ENCODE data around the gene SPTSSB.

SPTSSB gene

DNA sequence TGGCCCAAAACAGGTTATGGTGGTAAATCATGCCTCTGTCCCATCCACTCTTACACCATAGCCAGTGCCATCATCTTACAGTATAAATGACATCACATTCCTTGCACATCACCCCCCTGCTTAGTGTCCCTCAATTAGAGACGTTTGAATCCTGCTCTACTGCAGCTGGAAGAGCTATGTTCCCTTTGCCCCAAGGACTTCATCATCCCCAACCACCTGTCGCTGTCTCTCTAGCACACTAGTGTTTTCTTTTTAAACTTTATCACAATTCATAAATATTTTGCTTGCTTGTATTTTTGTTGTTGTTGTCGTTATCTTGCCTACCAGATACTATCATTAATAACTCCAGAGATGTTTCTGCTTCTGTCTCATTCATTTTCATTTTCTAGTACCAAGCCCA lies 28.7 kb downstream of the SPTSSB start:
- TF ChIP-seq, protein P1, sequence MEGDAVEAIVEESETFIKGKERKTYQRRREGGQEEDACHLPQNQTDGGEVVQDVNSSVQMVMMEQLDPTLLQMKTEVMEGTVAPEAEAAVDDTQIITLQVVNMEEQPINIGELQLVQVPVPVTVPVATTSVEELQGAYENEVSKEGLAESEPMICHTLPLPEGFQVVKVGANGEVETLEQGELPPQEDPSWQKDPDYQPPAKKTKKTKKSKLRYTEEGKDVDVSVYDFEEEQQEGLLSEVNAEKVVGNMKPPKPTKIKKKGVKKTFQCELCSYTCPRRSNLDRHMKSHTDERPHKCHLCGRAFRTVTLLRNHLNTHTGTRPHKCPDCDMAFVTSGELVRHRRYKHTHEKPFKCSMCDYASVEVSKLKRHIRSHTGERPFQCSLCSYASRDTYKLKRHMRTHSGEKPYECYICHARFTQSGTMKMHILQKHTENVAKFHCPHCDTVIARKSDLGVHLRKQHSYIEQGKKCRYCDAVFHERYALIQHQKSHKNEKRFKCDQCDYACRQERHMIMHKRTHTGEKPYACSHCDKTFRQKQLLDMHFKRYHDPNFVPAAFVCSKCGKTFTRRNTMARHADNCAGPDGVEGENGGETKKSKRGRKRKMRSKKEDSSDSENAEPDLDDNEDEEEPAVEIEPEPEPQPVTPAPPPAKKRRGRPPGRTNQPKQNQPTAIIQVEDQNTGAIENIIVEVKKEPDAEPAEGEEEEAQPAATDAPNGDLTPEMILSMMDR (IDR thresholded peaks at IDR 0.05; ENCODE audit: low read depth, low read length), result no peak
- no peak overlapping the region for H3K4me3 ChIP-seq (ENCODE audit: low read depth, low read length)

DNA sequence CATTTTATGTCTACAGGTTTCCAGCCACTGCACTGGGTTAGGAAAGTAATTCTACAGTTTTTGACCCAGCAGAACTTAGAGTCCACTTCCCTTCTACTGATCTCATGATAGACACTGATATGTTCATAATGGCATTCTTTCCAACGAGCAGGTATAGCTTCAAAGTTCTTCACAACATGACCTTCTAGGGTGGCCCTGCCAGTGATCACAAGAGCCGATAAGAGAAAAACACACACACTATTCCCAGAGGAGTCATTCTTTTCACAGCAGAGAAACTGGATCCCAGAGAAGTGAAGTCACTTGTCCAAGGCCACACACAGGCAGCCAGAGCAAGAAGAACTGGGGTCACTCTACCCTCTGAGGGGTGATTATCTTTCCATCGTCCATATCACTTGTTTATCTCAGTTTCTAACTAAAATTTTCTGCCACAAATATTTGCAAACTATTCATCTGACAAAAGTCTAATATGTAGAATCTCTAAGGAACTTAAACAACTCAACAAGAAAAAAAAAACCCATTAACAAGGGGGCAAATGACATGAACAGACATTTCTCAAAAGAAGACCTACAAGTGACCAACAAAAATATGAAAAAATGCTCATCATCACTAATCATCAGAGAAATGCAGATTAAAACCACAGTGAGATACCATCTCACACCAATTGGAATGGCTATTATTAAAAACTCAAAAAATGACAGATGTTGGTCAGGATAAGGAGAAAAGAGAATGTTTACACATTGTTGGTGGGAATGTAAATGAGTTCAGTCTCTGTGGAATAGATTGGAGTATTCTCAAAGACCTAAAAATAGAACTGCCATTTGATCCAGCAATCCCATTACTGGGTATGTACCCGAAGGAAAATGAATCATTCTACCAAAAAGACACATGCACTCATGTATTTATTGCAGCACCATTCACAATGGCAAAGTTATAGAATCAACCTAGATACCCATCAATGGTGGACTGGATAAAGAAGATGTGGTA lies 31.5 kb downstream of the SPTSSB start:
- no peak overlapping the region for H3K4me3 ChIP-seq (ENCODE audit: low read depth, low read length)
- TF ChIP-seq, protein P1 (IDR thresholded peaks at IDR 0.05; ENCODE audit: low read depth, low read length), result no peak

DNA sequence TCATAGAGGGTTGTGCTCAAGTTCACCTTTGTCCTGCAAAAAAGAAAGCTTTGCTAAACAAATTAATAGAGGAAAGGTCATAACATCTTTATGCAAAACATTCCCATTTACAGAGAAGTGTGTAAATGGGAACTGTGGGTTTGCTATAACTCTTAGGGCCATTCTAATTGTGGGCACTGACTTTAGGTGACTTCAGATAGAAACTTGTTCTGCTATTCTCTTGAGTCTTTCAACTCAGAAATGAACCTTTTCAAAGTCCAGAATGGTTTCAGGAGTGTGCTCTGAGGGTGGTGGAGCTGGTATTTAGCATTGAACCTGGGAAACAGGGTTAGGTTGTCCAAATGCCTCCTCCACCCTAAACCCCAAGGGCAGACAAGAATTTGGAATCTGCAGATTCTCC lies 34.0 kb downstream of the SPTSSB start:
- no peak overlapping the region for H3K4me3 ChIP-seq (ENCODE audit: low read depth, low read length)
- TF ChIP-seq, protein P1 (IDR thresholded peaks at IDR 0.05; ENCODE audit: low read depth, low read length), result no peak

GRCh38 chr3:161336661-161337060 lies 34.7 kb downstream of the SPTSSB start:
- TF ChIP-seq, protein P1 (IDR thresholded peaks at IDR 0.05; ENCODE audit: low read depth, low read length), result no peak
- no peak overlapping the region for H3K4me3 ChIP-seq (ENCODE audit: low read depth, low read length)

- H3K4me3 ChIP-seq (ENCODE audit: low read depth, low read length), result no peak overlapping the region
- TF ChIP-seq, protein P1 (IDR thresholded peaks at IDR 0.05; ENCODE audit: low read depth, low read length), result no peak
These were observed 37.6 kb downstream of the SPTSSB start for GRCh38 chr3:161333696-161334095.

- TF ChIP-seq, protein P1 (IDR thresholded peaks at IDR 0.05; ENCODE audit: low read depth, low read length), result no peak
- H3K4me3 ChIP-seq (ENCODE audit: low read depth, low read length), result no peak overlapping the region
These were observed 38.5 kb downstream of the SPTSSB start for GRCh38 chr3:161332792-161333191.

DNA sequence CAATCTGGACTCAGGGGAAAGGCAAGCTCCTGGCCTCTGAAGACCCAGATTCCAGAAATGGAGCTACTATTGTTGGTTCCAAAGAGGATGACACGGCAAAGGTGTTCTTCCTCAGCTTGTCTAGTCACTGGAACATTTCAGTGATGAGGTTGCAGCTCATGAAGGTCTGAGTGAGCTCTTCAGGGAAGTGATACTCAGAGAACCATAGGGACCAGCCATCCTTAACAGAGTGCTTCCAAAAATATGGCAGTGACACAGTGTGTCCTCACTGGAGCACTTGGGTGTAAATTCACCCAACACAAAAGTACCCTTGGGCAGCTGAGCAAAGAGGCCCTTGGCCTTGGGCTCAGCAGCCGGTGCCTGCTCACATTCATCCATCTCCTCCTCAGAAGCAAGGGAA lies 46.3 kb downstream of the SPTSSB start:
- TF ChIP-seq, protein P1 (IDR thresholded peaks at IDR 0.05; ENCODE audit: low read depth, low read length), result no peak
- H3K4me3 ChIP-seq (ENCODE audit: low read depth, low read length), result no peak overlapping the region

Data from WI38 (cell line).